Kidney capillary endothelial cell (primary cell): ENCODE measurements around the gene GGA2.
"Not testable (repeated sequence)": the region's sequence is repeated elsewhere in the genome, so short reads cannot be mapped to it uniquely, and the experiment has no call there.

ENCODE experiments used
- DNase-seq: peaks from one replicate; pipeline ENCODE4 v3.0.0-alpha.2; 2018; ENCODE audit warnings: low spot score

Gene GGA2

DNA sequence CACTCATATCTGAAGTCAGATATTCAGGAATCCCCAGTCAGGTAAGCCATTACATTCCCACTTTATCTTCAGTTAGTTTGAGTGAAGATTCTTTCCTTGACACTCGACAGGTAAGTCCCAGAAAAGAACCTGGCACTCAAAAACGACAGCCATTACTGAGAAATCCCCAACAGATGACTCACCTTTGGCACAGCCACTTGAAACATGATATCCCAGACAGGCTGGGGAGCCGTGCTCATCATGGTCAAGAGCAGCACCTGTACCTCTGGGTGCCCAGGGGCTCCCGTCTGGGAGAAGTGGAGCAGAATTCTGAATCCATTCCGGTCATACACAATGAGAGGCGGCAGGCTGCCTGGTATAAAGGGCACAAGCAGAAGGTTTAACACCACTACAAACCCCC, 40.5 kb downstream of the GGA2 start:
- no peak for DNase-seq

DNA sequence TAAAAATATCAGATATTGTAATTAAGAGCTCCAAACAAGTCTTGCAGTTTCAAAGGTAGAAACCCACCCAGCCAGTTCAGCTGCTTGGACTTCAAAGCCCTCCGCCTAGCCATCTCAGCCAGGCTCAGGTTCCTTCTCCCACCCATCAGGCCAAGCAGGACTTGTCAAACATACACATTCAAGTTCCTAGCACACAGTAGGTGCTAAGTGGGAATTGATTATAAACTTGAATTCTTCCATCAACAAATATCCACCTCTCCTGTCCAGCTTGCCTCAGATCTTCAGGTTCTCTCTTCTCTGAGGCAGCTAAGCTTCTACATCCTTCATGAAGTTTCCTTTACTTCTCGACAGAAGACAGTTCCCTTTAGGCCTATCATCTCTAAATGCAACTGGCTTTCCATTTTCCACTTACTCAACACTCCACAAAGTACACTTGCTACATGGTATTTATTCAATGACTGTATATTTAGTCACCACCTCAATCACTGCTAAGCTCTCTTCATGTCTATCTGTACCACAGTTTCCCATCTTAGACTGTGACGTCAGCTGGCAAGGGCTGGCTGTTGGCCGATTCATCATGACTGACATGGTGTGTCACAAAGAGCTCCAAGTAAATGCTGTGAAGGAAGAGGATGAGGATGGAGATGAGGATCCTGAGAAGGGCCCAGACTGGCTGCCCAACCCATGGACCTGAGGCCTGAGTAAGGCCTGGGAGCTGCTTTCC, 44.0 kb downstream of the GGA2 start:
- peak; percentile 39 for DNase-seq

DNA sequence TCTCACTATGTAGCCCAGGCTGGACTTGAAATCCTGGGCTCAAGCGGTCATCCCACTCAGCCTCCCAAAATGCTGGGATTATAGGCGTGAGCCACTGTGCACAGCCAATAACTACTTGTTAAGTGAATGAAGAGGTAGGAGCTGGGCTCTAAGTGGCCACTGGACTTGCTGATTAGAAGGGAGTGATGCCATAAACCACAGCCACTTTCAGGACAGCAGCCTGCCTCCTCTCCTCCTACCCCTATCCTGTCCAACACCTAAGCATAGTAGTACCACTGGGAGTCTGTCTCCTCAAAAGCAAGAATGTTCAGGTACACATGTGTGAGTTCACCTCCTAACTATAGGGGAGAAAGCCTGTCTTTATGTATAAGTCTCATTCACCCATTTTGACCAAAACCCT, 45.1 kb downstream of the GGA2 start:
- DNase-seq: no peak

DNA sequence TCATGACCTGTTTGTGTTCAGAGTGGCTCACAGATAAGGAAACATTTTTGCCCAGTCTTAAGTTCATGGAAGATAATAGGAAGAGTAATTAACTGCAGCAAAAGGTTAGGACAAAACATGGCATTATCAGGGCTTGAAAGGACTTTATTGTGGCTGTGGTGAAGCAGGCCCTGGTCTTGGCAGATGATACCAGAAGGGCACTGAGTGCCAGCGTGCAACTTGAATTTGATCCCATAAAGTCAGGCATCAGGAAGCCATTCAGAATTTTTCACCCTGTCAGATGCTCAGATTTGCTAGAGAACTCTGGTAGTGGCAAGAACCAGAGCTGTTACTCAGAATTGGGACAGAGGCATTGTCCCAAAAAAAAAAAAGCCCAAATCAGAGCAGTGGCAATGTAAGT, 46.1 kb downstream of the GGA2 start:
- no peak for DNase-seq

DNA sequence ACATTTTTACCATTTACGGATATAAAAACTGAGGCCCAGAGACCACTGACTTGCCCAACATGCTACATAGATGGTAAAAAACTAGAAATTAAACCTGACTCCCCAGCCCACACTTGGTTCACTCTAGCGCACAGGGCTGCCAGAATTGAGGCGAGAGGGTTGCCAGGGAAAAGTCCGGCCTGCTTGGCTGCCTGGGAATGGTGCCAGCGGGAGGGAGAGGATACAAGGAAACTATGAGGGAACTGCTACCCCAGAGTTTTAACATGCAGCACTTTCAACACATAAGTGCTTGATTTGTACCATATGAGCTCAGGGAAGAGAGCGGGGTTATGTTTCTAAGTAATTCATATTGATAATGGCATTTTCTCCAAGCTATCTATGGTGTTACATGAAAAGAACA, 47.3 kb downstream of the GGA2 start:
- DNase-seq: not testable (repeated sequence)

DNA sequence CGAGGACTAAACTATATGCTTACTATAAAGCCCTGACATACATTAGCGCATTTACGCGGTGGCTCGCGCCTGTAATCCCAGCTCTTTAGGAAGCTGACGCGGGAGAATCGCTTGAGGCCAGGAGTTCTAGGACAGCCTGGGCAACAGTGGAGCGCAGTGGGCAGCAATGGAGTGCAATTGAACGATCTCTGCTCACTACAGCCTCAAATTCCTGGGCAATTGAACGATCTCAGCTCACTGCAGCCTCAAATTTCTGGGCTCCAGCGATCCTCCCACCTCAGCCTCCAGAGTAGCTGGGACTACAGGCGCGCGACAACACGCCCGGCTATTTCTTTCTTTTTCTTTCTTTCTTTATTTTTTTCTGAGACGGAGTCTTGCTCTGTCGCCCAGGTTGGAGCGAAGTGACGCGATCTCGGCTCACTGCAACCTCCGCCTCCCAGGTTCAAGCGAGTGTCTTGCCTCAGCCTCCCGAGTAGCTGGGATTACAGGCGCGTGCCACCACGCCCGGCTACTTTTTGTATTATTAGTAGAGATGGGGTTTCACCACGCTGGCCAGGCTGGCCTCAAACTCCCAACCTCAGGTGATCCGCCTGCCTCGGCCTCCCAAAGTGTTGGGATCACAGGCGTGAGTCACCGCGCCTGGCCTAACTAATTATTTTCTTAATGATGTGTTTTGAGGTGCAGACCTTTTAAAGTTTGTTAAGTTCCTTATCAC, 56.8 kb downstream of the GGA2 start:
- DNase-seq: no peak

DNA sequence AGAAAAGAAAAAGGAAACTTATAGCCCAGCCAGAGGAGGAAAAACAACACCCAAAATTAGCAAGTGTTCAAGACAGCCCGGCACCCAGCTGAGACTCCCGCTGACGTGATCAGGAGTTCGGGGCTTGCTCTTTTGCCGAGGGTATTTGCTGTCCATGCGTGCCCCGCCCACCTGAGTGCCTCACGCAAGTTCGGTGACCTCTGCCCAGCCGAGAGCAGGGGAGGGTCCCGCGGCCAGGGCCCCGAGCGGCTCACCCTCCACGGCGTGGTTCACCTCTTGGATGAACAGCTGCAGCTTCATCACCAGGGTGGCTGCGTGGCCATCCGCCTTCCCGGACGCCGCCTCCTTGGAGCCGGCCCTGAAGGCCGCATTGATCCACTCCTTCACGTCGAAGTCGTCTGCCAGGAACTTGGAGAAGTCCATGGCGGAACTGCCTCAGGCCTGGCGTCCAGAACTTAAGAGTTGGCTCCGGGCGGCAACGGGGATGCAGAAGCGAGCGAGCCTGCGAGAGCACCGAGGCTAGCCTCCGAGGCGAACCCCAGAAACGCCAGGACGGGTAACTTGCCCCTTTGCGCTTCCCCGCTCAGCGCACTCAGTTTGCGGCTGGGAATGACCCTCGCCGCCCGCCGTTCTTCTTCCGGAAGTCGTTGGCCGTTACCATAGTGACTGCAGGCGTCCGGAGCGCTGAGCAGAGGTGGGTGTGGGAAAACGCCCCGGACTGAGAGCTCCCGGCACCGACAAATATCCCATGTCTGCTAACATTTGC, 57.5 kb downstream of the GGA2 start, which contains the start of gene COG7:
Gene COG7, minus strand, starts transcription at position 618 of the 766 bp plus-strand sequence. Its CDS starts 195 bp downstream, at position 423.
- DNase-seq: peak; percentile 84

DNA sequence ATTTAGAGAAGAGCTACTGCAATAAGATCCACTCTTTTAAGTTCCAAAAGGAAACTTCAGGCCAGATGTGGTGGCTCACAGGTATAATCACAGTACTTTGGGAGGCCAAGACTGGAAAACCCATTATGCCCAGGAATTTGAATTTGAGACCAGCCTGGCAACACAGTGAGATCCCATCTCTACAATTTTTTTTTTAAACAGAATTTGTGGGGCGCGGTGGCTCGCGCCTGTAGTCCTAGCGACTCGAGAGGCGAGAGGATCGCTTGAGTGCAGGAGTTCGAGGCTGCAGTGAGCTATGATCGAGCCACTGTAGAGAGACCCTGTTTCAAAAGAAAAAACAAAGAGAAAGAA, 58.1 kb downstream of the GGA2 start:
- no peak for DNase-seq

DNA sequence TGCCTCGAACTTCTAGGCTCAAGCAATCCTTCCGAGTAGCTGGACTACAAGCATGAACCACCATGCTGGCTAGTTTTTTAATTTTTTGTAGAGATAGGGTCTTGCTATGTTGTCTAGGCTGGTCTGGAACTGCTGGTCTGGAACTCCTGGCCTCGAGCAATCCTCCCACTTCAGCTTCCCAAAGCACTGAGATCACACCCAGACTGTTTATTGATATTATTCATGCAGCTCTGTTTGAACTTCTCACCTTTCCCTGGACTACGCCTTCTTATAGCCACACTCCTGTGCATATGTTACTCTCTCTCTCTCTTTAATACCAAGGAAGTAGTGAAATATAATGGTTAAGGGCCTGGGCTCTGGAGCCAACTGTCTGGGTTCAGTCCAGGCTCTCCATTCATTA, 61.9 kb downstream of the GGA2 start:
- DNase-seq: no peak

DNA sequence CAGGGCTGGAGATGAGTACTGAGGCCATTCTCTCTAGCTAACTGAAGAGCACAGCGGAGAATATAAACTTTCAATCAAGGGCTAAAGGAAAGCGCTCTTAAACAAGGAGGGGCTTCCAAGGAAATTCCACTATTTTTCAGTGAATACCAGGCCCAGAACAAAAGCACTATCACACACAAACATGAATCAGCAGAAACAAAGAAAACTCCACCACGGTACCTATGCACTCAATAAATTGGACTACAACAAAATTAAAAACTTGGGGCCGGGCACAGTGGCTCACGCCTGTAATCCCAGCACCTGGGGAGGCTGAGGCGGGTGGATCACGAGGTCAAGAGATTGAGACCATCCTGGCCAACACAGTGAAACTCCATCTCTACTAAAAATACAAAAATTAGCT, 72.8 kb downstream of the GGA2 start:
- not testable (repeated sequence) for DNase-seq

DNA sequence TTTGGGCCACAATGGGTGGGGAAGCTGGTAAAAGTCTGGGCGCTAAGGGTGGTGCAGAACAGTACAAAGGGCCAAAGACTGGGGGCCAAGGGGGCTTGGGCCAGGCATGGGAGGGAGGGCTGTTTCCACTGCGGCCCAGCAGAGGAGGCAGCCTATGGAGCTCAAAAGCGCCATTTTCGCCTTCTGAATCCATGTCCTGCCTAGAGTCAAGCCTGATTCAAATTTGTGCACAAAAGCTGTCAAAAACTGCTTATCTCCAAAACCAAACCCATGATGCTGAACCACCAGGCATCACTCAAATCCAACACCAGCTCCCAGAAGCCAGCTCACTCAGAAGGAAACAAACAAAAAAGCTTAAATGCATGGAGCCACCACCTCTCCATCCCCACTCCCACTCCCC, 73.3 kb downstream of the GGA2 start:
- no peak for DNase-seq

DNA sequence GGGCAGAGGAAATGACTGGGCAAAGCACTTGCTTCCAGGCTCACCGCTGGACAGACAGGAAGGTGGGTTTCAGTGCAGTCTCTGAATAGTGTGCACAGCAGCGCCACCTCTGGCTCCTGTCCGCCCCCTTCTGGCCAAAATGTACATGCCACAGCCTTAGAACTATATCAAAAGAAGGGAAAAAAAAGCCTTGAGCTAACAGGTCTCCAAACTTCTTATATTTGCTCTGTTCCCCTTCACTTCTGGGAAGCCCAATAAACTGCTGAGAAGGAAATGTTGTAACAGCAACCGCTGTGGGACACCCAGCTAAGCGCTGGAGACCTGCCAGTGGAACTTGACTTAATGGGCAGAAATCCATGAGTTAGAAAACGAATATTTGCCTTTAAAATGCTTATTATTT, 74.8 kb downstream of the GGA2 start:
- peak; percentile 83 for DNase-seq

DNA sequence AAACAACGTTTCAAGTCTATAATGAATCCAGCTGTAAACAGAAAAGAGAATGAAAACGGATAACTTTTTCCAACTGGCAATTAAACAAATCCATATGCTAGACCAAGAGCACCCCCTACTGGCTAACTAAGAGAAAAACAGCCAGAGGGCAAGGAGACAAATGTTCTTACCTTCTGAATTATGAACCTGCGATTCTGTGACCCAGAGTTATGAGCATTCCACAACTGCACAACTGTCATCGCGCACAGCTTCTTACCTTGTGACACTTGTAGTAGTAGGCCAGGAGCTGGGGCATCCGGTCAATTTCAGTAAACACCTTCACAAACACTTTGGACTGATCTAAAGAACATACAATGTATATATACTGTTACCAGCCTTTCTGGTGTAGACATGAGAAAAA, 75.9 kb downstream of the GGA2 start:
- peak; percentile 52 for DNase-seq

DNA sequence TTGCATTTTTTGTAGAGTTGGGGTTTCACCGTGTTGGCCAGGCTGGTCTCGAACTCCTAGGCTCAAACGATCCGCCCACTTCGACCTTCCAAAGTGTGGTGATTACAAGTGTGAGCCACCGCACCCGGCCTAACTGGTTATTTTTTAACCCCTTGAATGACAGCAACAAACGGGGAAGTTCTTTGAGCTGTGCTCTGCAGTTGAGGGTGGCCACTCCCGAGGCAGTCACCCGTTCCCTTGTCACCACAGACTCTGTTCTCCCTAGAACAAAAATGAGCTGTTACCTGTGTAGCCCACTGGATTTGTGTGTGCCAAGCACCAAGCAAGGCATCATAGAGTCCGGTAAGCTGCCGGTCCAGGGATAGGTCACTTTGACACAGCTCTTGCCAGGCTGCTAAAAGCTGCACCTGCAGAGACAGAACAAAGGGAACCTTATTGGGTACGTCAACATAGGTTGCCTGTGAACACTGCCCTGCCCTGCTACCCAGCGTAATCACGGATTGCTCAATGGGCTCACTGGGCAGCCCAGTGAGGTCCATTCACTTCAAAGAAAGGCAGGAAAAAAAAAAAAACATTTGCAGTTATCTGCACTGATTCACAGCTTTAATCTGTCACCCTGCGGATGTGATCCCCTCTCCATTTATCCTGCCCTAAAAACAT, 76.9 kb downstream of the GGA2 start:
- no peak for DNase-seq

DNA sequence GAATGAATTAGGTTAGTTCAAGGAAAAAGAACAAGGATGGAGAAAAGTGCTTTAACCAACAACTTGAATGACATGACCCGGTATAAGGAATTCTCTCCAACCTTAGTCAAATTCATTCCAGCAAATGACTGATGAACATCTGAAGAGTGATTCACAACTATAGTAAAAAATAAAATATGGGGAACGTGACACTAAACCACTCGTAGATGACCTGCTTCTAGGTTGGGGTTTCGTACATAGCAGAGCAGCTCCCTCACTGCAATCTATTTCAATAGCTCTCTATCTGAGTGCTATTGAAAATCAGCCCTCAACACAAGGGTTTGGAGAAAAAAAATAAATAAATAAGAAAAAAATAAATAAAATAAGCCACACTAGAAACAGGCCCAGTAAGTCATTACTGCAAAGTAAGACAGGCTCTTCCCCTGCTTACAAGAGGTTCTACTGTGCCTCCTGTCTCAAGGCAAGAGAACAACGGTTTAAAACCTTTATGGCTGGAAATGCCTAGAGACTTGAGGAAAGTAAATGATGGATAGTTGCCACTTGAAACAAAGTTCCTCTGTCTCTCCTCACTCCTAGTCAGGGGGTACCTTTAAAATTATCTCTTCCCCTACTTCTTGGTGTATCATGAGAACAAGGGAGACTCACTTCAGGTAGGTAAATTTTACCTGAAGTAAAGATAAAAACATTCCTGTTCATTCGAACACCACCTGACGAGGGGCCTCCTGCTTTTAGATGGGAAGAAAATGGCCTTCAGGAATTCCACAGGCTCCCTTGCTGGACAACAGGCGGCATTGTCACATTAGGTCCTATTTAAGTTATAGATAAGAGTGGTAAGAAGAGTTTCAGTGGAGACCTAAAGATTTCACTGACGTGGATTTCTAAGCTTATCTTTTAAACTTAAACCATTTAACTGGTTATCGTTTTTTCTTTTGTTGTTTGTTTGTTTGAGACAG, 77.8 kb downstream of the GGA2 start:
- no peak for DNase-seq

DNA sequence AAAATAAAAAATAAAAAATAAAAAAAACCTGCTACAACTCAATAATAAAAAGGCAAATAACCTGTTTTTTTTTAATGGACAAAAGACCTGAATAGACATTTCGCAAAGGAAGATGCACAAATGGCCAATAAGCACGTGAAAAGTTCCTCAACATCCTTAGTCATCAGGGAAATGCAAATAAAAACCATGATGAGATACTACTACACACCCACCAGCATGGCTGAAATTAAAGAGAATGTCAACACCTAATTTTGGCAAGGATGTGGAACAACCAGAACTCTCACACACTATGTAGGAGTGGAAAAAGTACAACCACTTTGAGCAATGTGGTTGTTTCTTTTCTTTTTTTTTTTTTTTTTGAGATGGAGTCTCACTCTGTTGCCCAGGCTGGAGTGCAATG, 81.9 kb downstream of the GGA2 start:
- DNase-seq: no peak

DNA sequence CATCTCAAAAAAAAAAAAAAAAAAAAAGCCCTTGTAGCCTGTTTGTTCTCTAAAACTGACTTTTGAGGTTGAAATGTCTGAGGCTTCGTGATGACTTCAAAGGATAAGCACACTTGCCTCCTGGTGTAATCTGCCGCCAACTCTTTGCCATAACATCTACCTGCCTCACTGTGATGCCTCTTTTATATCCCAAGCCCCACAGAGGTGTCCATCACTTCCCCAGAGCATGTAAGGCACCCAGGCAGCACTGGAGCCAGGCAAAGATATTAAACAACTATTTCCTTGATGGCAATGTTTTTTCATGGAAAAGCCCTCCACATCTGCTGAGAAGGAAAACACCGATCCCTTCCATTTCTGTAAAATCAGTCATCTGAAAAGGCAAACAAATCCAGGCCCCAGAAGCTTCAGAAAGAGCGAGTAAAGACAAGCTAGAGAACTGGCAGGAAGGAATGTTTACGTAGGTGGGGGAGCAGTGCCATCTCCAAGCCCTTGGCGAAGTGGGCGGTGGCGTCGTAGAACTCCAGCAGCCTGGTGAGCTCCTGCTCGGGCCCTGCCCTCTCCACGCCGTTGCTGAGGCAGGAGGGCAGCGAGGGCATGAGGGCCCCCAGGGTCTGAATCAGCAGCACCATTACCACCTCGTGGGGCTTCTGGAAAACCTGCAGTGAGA, 85.9 kb downstream of the GGA2 start:
- DNase-seq: no peak

DNA sequence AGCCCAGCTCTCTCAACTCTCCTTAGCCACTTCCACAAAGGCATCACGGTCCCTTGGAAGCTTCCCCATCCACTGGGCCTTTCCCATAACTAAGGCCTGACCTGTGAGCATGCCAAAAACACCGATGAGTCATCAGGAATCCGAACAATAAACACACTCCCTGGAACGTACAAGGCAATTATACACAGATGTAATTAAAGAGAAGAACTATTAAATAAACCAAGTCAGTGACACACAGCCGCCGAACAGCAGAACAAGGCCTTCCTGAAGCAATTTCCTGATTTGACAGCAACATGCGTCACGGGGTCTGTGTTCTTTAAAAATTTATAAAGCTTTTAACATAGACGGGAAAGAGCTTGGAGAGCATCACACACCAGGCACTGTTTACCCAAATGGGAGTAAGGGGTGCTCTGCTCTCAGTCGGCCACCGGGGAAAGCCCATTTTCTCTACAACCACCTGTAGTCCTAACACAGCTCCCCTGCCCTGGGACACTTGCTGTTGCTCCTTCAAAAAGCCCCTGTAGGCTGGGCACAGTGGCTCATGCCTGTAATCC, 86.7 kb downstream of the GGA2 start:
- peak; percentile 92 for DNase-seq

DNA sequence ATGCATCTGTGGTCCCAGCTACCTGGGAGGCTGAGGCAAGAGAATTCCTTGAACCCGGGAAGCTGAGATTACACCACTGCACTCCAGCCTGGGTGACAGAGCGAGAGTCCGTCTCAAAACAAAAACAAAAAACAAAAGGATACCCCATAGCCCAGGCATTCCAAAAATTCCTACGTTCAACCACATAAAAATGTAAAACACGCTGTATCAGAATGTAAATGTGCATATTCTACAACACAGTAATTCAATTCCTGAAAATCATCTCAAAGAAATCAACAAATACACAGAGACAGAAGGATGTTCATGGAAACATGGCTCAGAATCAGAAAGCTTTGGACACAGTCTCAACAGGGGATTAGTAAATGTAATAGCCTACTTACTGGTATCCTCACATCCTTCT, 90.3 kb downstream of the GGA2 start:
- DNase-seq: no peak

DNA sequence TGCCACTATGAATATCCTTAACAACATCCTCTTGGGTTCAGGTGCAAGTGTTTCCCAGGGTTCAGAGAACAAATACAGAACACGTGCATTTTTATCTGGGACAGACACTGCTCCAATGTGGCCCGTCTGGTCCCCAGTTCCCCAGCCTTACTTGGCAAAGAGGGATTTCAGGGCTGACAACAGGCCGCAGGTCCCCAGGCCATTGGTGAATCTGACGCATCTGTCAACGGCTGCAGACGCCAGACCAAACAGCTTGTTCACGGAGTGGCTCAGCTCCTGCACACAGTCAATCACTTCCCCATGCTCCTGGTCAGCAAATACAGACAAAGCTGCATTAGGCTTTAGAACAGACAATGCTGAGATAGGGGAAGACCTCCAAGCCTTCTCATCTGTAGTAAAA, 93.5 kb downstream of the GGA2 start:
- no peak for DNase-seq

DNA sequence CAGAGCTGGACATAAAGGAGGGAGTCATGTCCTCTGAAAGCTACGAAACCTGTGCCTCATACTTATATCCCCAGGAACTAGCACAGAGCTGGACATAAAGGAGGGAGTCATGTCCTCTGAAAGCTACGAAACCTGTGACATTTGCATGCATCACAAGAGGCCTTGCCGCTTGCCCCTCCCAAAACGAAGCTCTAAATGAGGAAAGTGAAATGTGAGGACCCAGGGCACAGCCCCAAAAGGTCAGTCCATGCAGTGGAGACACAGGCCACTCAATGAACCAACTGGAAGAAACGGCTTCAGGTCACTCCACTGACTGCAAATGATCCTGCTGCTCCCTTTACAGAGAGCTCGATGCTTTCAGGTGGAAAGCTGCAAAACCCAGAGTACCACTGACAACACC, 95.6 kb downstream of the GGA2 start:
- no peak for DNase-seq
